Osteocyte (in vitro differentiated cells): ENCODE results near the gene CLDN1. TPM values are rescaled to one million over a fixed set of nuclear protein-coding genes. Genes with fewer than 3 reads are reported as not detected.
A peak's percentile ranks its signal among the peaks of the same experiment; 100 is the strongest.

Experiments
- DNase-seq: peaks from one replicate; pipeline ENCODE4 v3.0.0; 2021; ENCODE audit warnings: mixed read lengths; ENCODE audit not compliant: unreplicated experiment; ENCODE audit errors: extremely low spot score
- H3K27ac Mint-ChIP-seq: one replicate; pipeline ENCODE4 v1.8.0; 2021; ENCODE audit warnings: mild to moderate bottlenecking, mixed read lengths; ENCODE audit not compliant: unreplicated experiment
- H3K27me3 Mint-ChIP-seq: one replicate; pipeline ENCODE4 v1.8.0; 2021; ENCODE audit warnings: mixed read lengths; ENCODE audit not compliant: unreplicated experiment
- H3K36me3 Mint-ChIP-seq: one replicate; pipeline ENCODE4 v1.8.0; 2021; ENCODE audit warnings: mixed read lengths; ENCODE audit not compliant: unreplicated experiment
- H3K4me1 Mint-ChIP-seq: one replicate; pipeline ENCODE4 v1.8.0; 2021; ENCODE audit warnings: mixed read lengths; ENCODE audit not compliant: unreplicated experiment
- H3K4me3 Mint-ChIP-seq: one replicate; pipeline ENCODE4 v1.8.0; 2021; ENCODE audit warnings: mild to moderate bottlenecking, moderate library complexity, mixed read lengths; ENCODE audit not compliant: unreplicated experiment
- H3K9me3 Mint-ChIP-seq: one replicate; pipeline ENCODE4 v1.8.0; 2021; ENCODE audit warnings: mixed read lengths; ENCODE audit not compliant: unreplicated experiment
- CTCF ChIP-seq: fragments of 200-600 bp; sonication (generic); IDR thresholded peaks from 2 replicates; pipeline ENCODE4 v1.5.0; 2021; ENCODE audit warnings: antibody characterized with exemption, mild to moderate bottlenecking, moderate library complexity
- total RNA-seq: library from RNA; stranded (reverse); gene quantifications from 2 replicates; pipeline ENCODE4 v1.2.1, GENCODE V29; 2021

Gene CLDN1
- total RNA-seq, 1 donor from 2014 or later: 41.4 TPM

DNA sequence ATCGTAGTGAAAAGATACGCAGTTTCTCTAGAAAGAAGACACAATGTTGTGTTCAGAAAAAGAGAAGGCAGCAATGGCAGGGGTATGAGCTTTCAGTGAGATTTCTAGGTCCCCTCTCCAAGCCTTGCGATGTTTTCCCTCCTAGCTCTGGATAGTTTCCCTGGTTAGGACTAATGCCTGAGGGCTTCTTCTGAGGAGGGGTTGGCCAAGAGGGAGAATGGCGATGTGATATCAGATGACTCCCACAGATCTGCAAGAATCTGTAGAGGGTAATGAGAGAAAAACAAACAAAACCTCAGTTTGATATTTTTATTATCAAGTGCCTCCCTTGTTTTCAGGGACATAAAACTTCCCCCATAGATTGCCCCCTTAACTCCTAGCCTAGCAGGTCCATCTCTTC is 4.1 kb upstream of the CLDN1 start:
- Mint-ChIP-seq H3K4me1 (peaks cover 30% of the 10 kb centered on the region), H3K9me3 (no peaks in the 10 kb centered on the region), H3K36me3 (no peaks in the 10 kb centered on the region), H3K27ac (no peak overlapping the region), H3K27me3 (no peaks in the 10 kb centered on the region), H3K4me3 (no peak overlapping the region)
- TF ChIP-seq CTCF: no peak
- DNase-seq: no peak

GRCh38 chr3:190325923-190326322 is 3.7 kb upstream of the CLDN1 start:
- no peak for TF ChIP-seq CTCF
- H3K27me3 Mint-ChIP-seq: no peaks in the 10 kb centered on the region
- H3K36me3 Mint-ChIP-seq: no peaks in the 10 kb centered on the region
- peaks cover 34% of the 10 kb centered on the region for H3K4me1 Mint-ChIP-seq
- H3K9me3 Mint-ChIP-seq: no peaks in the 10 kb centered on the region
- no peak for DNase-seq
- H3K4me3 Mint-ChIP-seq: no peak overlapping the region
- no peak overlapping the region for H3K27ac Mint-ChIP-seq

- Mint-ChIP-seq H3K9me3 (no peaks in the 10 kb centered on the region), H3K27ac (no peak overlapping the region), H3K4me1 (peaks cover 60% of the 10 kb centered on the region), H3K4me3 (peak overlapping the region; percentile 88), H3K36me3 (no peaks in the 10 kb centered on the region), H3K27me3 (no peaks in the 10 kb centered on the region)
- no peak for TF ChIP-seq CTCF
- DNase-seq: no peak
Measured at GRCh38 chr3:190323246-190323626, 990 bp upstream of the CLDN1 start.

DNA sequence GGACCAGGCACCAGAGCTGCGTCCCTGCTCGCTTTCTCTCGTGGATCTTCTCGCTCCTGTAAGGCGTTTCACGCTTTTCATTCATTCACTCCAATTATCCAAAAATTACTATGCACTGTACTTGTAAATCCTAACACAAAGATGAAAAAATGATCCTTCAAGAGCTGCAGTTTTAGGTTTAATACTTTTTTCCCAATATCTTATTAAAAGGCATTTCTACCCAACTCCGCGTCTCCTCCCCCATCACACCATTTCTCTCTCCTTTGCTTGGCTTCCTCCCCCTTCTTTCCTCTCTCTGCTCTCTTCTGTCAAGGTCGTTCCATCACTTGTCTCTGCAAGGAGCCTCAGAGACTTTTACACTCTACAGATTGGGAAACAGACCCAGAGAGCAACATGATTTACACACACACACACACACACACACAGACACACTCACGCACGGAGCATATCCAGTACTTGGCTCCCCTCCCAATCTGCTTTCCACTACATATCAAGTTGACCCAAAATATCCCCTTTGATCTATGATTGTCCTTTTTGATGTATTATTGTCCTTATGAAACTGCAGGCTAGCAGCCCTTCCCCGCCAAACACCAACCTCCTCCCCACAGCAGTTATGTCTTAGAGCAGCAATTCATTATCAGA is 479 bp upstream of the CLDN1 start:
- Mint-ChIP-seq H3K27me3 (no peaks in the 10 kb centered on the region), H3K9me3 (no peaks in the 10 kb centered on the region), H3K27ac (peak overlapping the region; percentile 36), H3K4me3 (peak overlapping the region; percentile 88), H3K36me3 (no peaks in the 10 kb centered on the region), H3K4me1 (peaks cover 64% of the 10 kb centered on the region)
- TF ChIP-seq CTCF: no peak
- no peak for DNase-seq

- Mint-ChIP-seq H3K36me3 (no peaks in the 10 kb centered on the region), H3K4me3 (peak overlapping the region; percentile 88), H3K9me3 (no peaks in the 10 kb centered on the region), H3K4me1 (peaks cover 58% of the 10 kb centered on the region), H3K27me3 (no peaks in the 10 kb centered on the region), H3K27ac (peak overlapping the region; percentile 33)
- no peak for DNase-seq
- TF ChIP-seq CTCF: no peak
Measured at GRCh38 chr3:190320594-190321362, 1.5 kb downstream of the CLDN1 start.
